Measurements from ENCODE around the gene TCTN1.

Gene TCTN1

DNA sequence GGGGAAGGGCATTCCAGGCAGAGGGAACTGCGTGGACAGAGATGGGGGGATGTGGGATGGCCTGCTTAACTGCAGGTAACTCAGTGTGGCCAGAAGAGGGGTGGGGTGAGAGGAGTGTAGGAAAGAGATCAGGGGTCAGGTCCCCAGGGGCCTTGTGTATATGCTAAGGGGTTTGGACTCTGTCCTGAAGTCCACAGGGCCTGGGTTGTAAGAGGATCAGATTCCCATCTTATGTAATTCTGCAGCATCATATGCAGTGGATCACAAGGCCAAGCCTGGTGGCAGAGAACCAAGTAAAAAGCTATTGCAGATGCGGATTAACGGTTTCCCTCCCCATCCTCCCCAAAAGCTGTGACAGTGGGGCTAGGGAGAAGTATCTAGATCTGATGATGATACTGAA, 8.7 kb downstream of the TCTN1 start:
- Histone ChIP-seq H2AFZ (ENCODE audit: low read length) (no peak overlapping the region), H2BK120ac (ENCODE audit: low read depth, low read length) (no peak overlapping the region), H3K79me1 (ENCODE audit: low read depth, low read length) (peaks cover 2% of the 10 kb centered on the region), H2BK5ac (ENCODE audit: low read length) (no peak overlapping the region), H3K4me1 (ENCODE audit: control insufficient read depth in 2 of 2, insufficient read depth in 1 of 2, low read depth in 1 of 2, low read length in 2 of 2) (no peaks in the 10 kb centered on the region), H3K27me3 (ENCODE audit: control insufficient read depth in 3 of 3, insufficient read depth in 3 of 3, low read depth in 1 of 3, low read length in 3 of 3) (no peaks in the 10 kb centered on the region), H3K18ac (ENCODE audit: low read length) (no peak overlapping the region), H2BK15ac (ENCODE audit: low read length) (no peak overlapping the region), H4K8ac (ENCODE audit: low read depth, low read length) (no peak overlapping the region), H3K36me3 (replicated peaks in 1 of 2; ENCODE audit: control insufficient read depth in 2 of 2, insufficient read depth in 2 of 2, low read length in 2 of 2) (peaks cover 7 to 36% of the 10 kb centered on the region in 2 donors), H3K27ac (replicated peaks; ENCODE audit: low read length) (no peak overlapping the region), H2AK5ac (ENCODE audit: low read depth, low read length) (no peak overlapping the region), H4K91ac (ENCODE audit: low read depth, low read length, poor library complexity) (no peak overlapping the region), H3K4me3 (ENCODE audit: low read length in 2 of 2) (no peak overlapping the region), H3K9ac (ENCODE audit: low read depth, low read length, poor library complexity) (no peak overlapping the region), H3K9me3 (replicated peaks in 1 of 2; ENCODE audit: control insufficient read depth in 2 of 2, insufficient read depth in 1 of 2, low read depth in 1 of 2, low read length in 2 of 2) (no peaks in the 10 kb centered on the region), H3K14ac (ENCODE audit: low read length) (no peak overlapping the region), H3K4me2 (ENCODE audit: insufficient read depth, low read length, poor library complexity, severe bottlenecking) (no peak overlapping the region), H2BK12ac (ENCODE audit: low read length) (no peak overlapping the region), H3K23ac (ENCODE audit: low read depth, low read length, poor library complexity) (peak overlapping the region; percentile 73), H3K4ac (ENCODE audit: low read length) (no peak overlapping the region)
- no peak for DNase-seq (ENCODE audit: low spot score)
- WGBS, 2 donors (ENCODE audit: extremely low coverage in 2 of 2, insufficient read length in 2 of 2, insufficient replicate concordance in 1 of 2), result no CpG with 5 or more reads among the region's 3 CpGs

DNA sequence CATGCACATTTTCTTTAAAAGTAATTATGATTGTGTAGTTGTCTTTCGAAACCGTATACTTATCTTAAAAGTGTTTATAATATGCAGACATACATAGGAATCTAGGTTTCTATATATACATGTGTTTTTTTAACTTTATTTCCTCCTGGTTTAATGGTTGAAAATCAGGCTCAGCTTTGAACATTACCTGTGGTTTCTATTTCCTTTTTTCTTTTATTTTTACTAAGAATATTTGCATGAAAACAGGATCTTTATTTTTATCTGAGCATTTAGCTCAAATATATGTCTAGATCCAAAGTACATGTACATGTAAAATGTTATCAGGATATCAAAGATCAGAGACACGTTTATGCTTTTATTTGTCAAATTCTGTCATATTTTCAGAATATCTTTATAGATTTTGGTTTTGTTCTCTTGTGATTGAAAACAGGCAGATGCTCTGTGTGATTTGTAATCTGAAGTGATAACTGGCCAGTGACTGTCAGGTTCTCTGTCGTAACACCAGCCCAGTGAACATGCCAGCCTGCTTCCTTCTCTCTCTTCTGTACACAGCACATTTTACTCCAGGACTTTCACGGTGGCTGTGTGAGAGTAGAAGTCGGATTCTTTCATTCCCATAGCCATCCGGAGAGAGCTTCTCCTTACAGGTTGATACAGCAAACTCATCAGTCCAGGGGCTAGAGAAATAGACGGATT, 13.7 kb downstream of the TCTN1 start:
- WGBS, 2 donors (ENCODE audit: extremely low coverage in 2 of 2, insufficient read length in 2 of 2, insufficient replicate concordance in 1 of 2), result no CpG with 5 or more reads among the region's 8 CpGs
- H3K9me3 ChIP-seq (replicated peaks in 1 of 2; ENCODE audit: control insufficient read depth in 2 of 2, insufficient read depth in 1 of 2, low read depth in 1 of 2, low read length in 2 of 2), result no peaks in the 10 kb centered on the region
- H3K4me3 ChIP-seq (ENCODE audit: low read length in 2 of 2), result no peak overlapping the region
- H3K4me2 ChIP-seq (ENCODE audit: insufficient read depth, low read length, poor library complexity, severe bottlenecking), result no peak overlapping the region
- H2BK5ac ChIP-seq (ENCODE audit: low read length), result no peak overlapping the region
- no peak overlapping the region for H3K23ac ChIP-seq (ENCODE audit: low read depth, low read length, poor library complexity)
- no peak overlapping the region for H2AFZ ChIP-seq (ENCODE audit: low read length)
- H3K9ac ChIP-seq (ENCODE audit: low read depth, low read length, poor library complexity), result no peak overlapping the region
- peaks cover 2% of the 10 kb centered on the region for H3K79me1 ChIP-seq (ENCODE audit: low read depth, low read length)
- no peak overlapping the region for H4K91ac ChIP-seq (ENCODE audit: low read depth, low read length, poor library complexity)
- no peak overlapping the region for H2AK5ac ChIP-seq (ENCODE audit: low read depth, low read length)
- H2BK15ac ChIP-seq (ENCODE audit: low read length), result no peak overlapping the region
- DNase-seq (ENCODE audit: low spot score), result no peak
- H2BK12ac ChIP-seq (ENCODE audit: low read length), result no peak overlapping the region
- H3K18ac ChIP-seq (ENCODE audit: low read length), result no peak overlapping the region
- no peaks in the 10 kb centered on the region for H3K4me1 ChIP-seq (ENCODE audit: control insufficient read depth in 2 of 2, insufficient read depth in 1 of 2, low read depth in 1 of 2, low read length in 2 of 2)
- H3K4ac ChIP-seq (ENCODE audit: low read length), result no peak overlapping the region
- H3K27me3 ChIP-seq (ENCODE audit: control insufficient read depth in 3 of 3, insufficient read depth in 3 of 3, low read depth in 1 of 3, low read length in 3 of 3), result no peaks in the 10 kb centered on the region
- H3K14ac ChIP-seq (ENCODE audit: low read length), result no peak overlapping the region
- no peak overlapping the region for H2BK120ac ChIP-seq (ENCODE audit: low read depth, low read length)
- H4K8ac ChIP-seq (ENCODE audit: low read depth, low read length), result no peak overlapping the region
- peaks cover 8 to 61% of the 10 kb centered on the region in 2 donors for H3K36me3 ChIP-seq (replicated peaks in 1 of 2; ENCODE audit: control insufficient read depth in 2 of 2, insufficient read depth in 2 of 2, low read length in 2 of 2)
- H3K27ac ChIP-seq (replicated peaks; ENCODE audit: low read length), result no peak overlapping the region

DNA sequence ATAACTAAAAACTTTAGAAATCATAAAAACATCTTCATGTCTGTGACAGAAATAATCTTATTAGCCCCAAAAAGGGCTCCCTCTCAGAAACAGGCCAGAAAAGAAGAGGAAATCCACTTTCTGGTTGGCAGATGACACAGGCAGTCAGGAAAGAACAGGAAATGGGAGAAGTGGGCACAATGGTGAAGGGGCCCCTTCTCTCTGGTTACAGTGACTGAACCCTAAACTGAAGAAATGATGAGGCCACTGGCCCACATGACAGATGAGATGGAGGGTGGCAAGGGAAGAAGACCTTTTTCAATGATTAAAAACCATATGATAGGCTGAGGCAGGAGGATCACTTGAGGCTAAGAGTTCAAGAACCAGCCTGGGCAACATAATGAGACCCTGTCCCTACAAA, 21.1 kb downstream of the TCTN1 start:
- no peak overlapping the region for H3K14ac ChIP-seq (ENCODE audit: low read length)
- no peak overlapping the region for H4K91ac ChIP-seq (ENCODE audit: low read depth, low read length, poor library complexity)
- H3K79me1 ChIP-seq (ENCODE audit: low read depth, low read length), result peaks cover 2% of the 10 kb centered on the region
- H3K27me3 ChIP-seq (ENCODE audit: control insufficient read depth in 3 of 3, insufficient read depth in 3 of 3, low read depth in 1 of 3, low read length in 3 of 3), result no peaks in the 10 kb centered on the region
- peaks cover 12 to 58% of the 10 kb centered on the region in 2 donors for H3K36me3 ChIP-seq (replicated peaks in 1 of 2; ENCODE audit: control insufficient read depth in 2 of 2, insufficient read depth in 2 of 2, low read length in 2 of 2)
- H2BK15ac ChIP-seq (ENCODE audit: low read length), result no peak overlapping the region
- H4K8ac ChIP-seq (ENCODE audit: low read depth, low read length), result no peak overlapping the region
- no peak overlapping the region for H3K18ac ChIP-seq (ENCODE audit: low read length)
- no peak overlapping the region for H2BK120ac ChIP-seq (ENCODE audit: low read depth, low read length)
- H3K27ac ChIP-seq (replicated peaks; ENCODE audit: low read length), result no peak overlapping the region
- no peak overlapping the region for H2BK5ac ChIP-seq (ENCODE audit: low read length)
- peaks cover 0 to 16% of the 10 kb centered on the region in 2 donors for H3K4me1 ChIP-seq (ENCODE audit: control insufficient read depth in 2 of 2, insufficient read depth in 1 of 2, low read depth in 1 of 2, low read length in 2 of 2)
- no peak overlapping the region for H3K4me2 ChIP-seq (ENCODE audit: insufficient read depth, low read length, poor library complexity, severe bottlenecking)
- H2AK5ac ChIP-seq (ENCODE audit: low read depth, low read length), result no peak overlapping the region
- H2AFZ ChIP-seq (ENCODE audit: low read length), result no peak overlapping the region
- no peak overlapping the region for H3K23ac ChIP-seq (ENCODE audit: low read depth, low read length, poor library complexity)
- H2BK12ac ChIP-seq (ENCODE audit: low read length), result no peak overlapping the region
- no peak overlapping the region for H3K9ac ChIP-seq (ENCODE audit: low read depth, low read length, poor library complexity)
- DNase-seq (ENCODE audit: low spot score), result no peak
- H3K9me3 ChIP-seq (replicated peaks in 1 of 2; ENCODE audit: control insufficient read depth in 2 of 2, insufficient read depth in 1 of 2, low read depth in 1 of 2, low read length in 2 of 2), result no peaks in the 10 kb centered on the region
- H3K4me3 ChIP-seq (ENCODE audit: low read length in 2 of 2), result no peak overlapping the region
- no peak overlapping the region for H3K4ac ChIP-seq (ENCODE audit: low read length)

DNA sequence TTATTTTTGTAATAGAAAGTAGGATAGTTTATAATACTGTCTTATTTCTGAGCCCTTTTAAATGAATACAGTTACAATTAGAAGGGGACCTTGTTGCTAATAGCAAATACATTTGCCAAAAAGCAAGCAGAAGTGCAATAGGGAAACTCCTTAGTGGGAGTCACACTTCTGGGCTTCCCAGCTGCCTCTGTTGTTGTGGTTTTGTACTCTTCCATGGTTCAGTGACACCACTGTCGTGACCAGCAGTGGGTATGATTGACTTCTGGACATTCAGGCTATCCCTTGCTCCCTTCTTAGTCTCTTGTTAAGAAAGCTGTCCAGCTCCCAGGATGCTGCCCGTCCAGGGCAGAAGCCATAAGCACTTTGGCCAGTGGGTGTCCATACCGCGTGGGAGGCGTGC, 22.6 kb downstream of the TCTN1 start:
- Histone ChIP-seq H3K4ac (ENCODE audit: low read length) (no peak overlapping the region), H3K9me3 (replicated peaks in 1 of 2; ENCODE audit: control insufficient read depth in 2 of 2, insufficient read depth in 1 of 2, low read depth in 1 of 2, low read length in 2 of 2) (no peaks in the 10 kb centered on the region), H3K23ac (ENCODE audit: low read depth, low read length, poor library complexity) (no peak overlapping the region), H3K27ac (replicated peaks; ENCODE audit: low read length) (no peak overlapping the region), H3K79me1 (ENCODE audit: low read depth, low read length) (peaks cover 2% of the 10 kb centered on the region), H2BK5ac (ENCODE audit: low read length) (no peak overlapping the region), H3K4me1 (ENCODE audit: control insufficient read depth in 2 of 2, insufficient read depth in 1 of 2, low read depth in 1 of 2, low read length in 2 of 2) (peaks cover 2 to 31% of the 10 kb centered on the region in 2 donors), H2BK12ac (ENCODE audit: low read length) (no peak overlapping the region), H3K9ac (ENCODE audit: low read depth, low read length, poor library complexity) (no peak overlapping the region), H3K27me3 (ENCODE audit: control insufficient read depth in 3 of 3, insufficient read depth in 3 of 3, low read depth in 1 of 3, low read length in 3 of 3) (no peaks in the 10 kb centered on the region), H4K8ac (ENCODE audit: low read depth, low read length) (no peak overlapping the region), H3K4me3 (ENCODE audit: low read length in 2 of 2) (no peak overlapping the region), H2BK15ac (ENCODE audit: low read length) (no peak overlapping the region), H3K14ac (ENCODE audit: low read length) (no peak overlapping the region), H3K36me3 (replicated peaks in 1 of 2; ENCODE audit: control insufficient read depth in 2 of 2, insufficient read depth in 2 of 2, low read length in 2 of 2) (peaks cover 12 to 58% of the 10 kb centered on the region in 2 donors), H3K18ac (ENCODE audit: low read length) (no peak overlapping the region), H2BK120ac (ENCODE audit: low read depth, low read length) (no peak overlapping the region), H3K4me2 (ENCODE audit: insufficient read depth, low read length, poor library complexity, severe bottlenecking) (no peak overlapping the region), H4K91ac (ENCODE audit: low read depth, low read length, poor library complexity) (no peak overlapping the region), H2AFZ (ENCODE audit: low read length) (no peak overlapping the region), H2AK5ac (ENCODE audit: low read depth, low read length) (no peak overlapping the region)
- no peak for DNase-seq (ENCODE audit: low spot score)
- no CpG with 5 or more reads among the region's 5 CpGs for WGBS, 2 donors (ENCODE audit: extremely low coverage in 2 of 2, insufficient read length in 2 of 2, insufficient replicate concordance in 1 of 2)

Data from neuronal stem cell (in vitro differentiated cells).